B cell (primary cell): ENCODE results near the gene STRBP. TPM values are rescaled to one million over a fixed set of nuclear protein-coding genes. Genes with fewer than 3 reads are reported as not detected.

Experiments used
- ATAC-seq: fragments of 200-7000 bp; cut with Tn5 transposase; one replicate; pipeline ENCODE4 v1.10.0; 2021; ENCODE audit warnings: low read depth, mild to moderate bottlenecking, moderate number of reproducible peaks, moderate library complexity
- CTCF ChIA-PET: fragments of 350-600 bp; sonication (Branson Sonifier 250); formaldehyde crosslinking; loops from one replicate; lab custom pipeline; 2021; ENCODE audit warnings: antibody characterized with exemption, inconsistent platforms; lab: Charles Lee
- POLR2A ChIA-PET: fragments of 350-600 bp; sonication (Branson Sonifier 250); formaldehyde crosslinking; loops from one replicate; lab custom pipeline; 2021; ENCODE audit warnings: antibody characterized with exemption; lab: Charles Lee
- DNase-seq: peaks from one replicate; pipeline ENCODE4 v3.0.0; 2013
- H2AFZ ChIP-seq: 2 replicates; pipeline ENCODE4 v1.6.1; 2012; ENCODE audit warnings: mild to moderate bottlenecking, low read depth, low read length; ENCODE audit not compliant: insufficient read depth, poor library complexity, severe bottlenecking
- H3K27ac ChIP-seq, 2 donors: 1 replicate in 1 of 2; 2 replicates in 1 of 2; pipeline ENCODE4 v1.5.1; 2012 to 2013; ENCODE audit warnings: low read length in 2 of 2, mild to moderate bottlenecking in 2 of 2, moderate library complexity in 1 of 2
- H3K27me3 ChIP-seq, 4 experiments: fragments of 200-600 bp in 1 of 4; sonication (generic) in 1 of 4; replicated peaks in 1 of 4; 1 replicate in 2 of 4; 2 replicates in 2 of 4; pipeline versions ENCODE4 v1.6.1 to v1.7.0; 2013 to 2016; ENCODE audit warnings: low read length in 3 of 4, mild to moderate bottlenecking in 2 of 4, mixed read lengths in 1 of 4, moderate library complexity in 1 of 4; ENCODE audit not compliant: insufficient read depth in 4 of 4, control insufficient read depth in 3 of 4; ENCODE audit errors: control extremely low read depth in 1 of 4
- H3K36me3 ChIP-seq, 2 experiments: replicated peaks in 1 of 2; 1 replicate in 1 of 2; 2 replicates in 1 of 2; pipeline versions ENCODE4 v1.6.1 to v1.7.1; 2013; ENCODE audit warnings: low read length in 1 of 2; ENCODE audit not compliant: insufficient read depth in 2 of 2, control insufficient read depth in 1 of 2; ENCODE audit errors: control extremely low read depth in 1 of 2, extremely low read depth in 1 of 2
- H3K4me1 ChIP-seq, 2 donors: fragments of 200-600 bp in 1 of 2; sonication (generic) in 1 of 2; 1 replicate in 1 of 2; 2 replicates in 1 of 2; pipeline versions ENCODE4 v1.5.1 to v1.6.1; 2013 to 2017; ENCODE audit warnings: low read length in 2 of 2; ENCODE audit not compliant: control insufficient read depth in 2 of 2, insufficient read depth in 2 of 2
- H3K4me2 ChIP-seq: replicated peaks from 2 replicates; pipeline ENCODE3; 2012; ENCODE audit warnings: mild to moderate bottlenecking, low read depth, low read length; ENCODE audit not compliant: poor library complexity, severe bottlenecking
- H3K4me3 ChIP-seq, 5 experiments: fragments of 200-600 bp in 1 of 5; sonication (generic) in 1 of 5; 1 replicate in 3 of 5; 2 replicates in 2 of 5; pipeline versions ENCODE4 v1.5.1 to v1.7.0; 2011 to 2016; ENCODE audit warnings: low read length in 4 of 5, mild to moderate bottlenecking in 4 of 5, low read depth in 2 of 5, control low read depth in 1 of 5, moderate library complexity in 1 of 5; ENCODE audit not compliant: insufficient read depth in 1 of 5; ENCODE audit errors: control extremely low read depth in 1 of 5, extremely low read depth in 1 of 5
- H3K79me2 ChIP-seq: fragments of 200-600 bp; sonication (generic); one replicate; pipeline ENCODE4 v1.6.0; 2016; ENCODE audit warnings: low read length; ENCODE audit not compliant: control insufficient read depth, insufficient read depth
- H3K9ac ChIP-seq: fragments of 200-600 bp; sonication (generic); 2 replicates; pipeline ENCODE4 v1.6.1; 2017; ENCODE audit warnings: mild to moderate bottlenecking, low read length, moderate library complexity
- H3K9me3 ChIP-seq, 3 donors: one replicate each; pipeline versions ENCODE4 v1.6.1 to v1.7.1; 2013; ENCODE audit warnings: low read length in 2 of 3; ENCODE audit not compliant: control insufficient read depth in 2 of 3, insufficient read depth in 1 of 3; ENCODE audit errors: control extremely low read depth in 1 of 3
- H4K20me1 ChIP-seq: 2 replicates; pipeline ENCODE4 v1.6.0; 2012; ENCODE audit warnings: mild to moderate bottlenecking, low read length; ENCODE audit not compliant: insufficient read depth, control insufficient read depth, poor library complexity, severe bottlenecking
- H3K27ac Mint-ChIP-seq: one replicate; pipeline ENCODE4 v1.8.0; 2021; ENCODE audit warnings: mixed read lengths
- H3K27me3 Mint-ChIP-seq: one replicate; pipeline ENCODE4 v1.8.0; 2021; ENCODE audit warnings: mixed read lengths
- H3K4me1 Mint-ChIP-seq: one replicate; pipeline ENCODE4 v1.8.0; 2021; ENCODE audit warnings: mixed read lengths
- H3K4me3 Mint-ChIP-seq: one replicate; pipeline ENCODE4 v1.8.0; 2021; ENCODE audit warnings: mixed read lengths
- H3K9me3 Mint-ChIP-seq: one replicate; pipeline ENCODE4 v1.8.0; 2022; ENCODE audit warnings: mixed read lengths; ENCODE audit not compliant: insufficient read depth
- CTCF ChIP-seq: fragments of 200-600 bp; IDR thresholded peaks from one replicate; pipeline ENCODE4 v1.8.0; 2022; ENCODE audit warnings: antibody characterized with exemption, mild to moderate bottlenecking
- EZH2 ChIP-seq: IDR thresholded peaks from 2 replicates; pipeline ENCODE4 v1.6.1; 2012; ENCODE audit warnings: borderline replicate concordance, low read depth, mild to moderate bottlenecking, moderate library complexity, low read length; ENCODE audit not compliant: insufficient read depth, poor library complexity, severe bottlenecking
- whole genome bisulfite sequencing: methylation state at CpG from one replicate; pipeline ENCODE4 v1.1.5; 2013; ENCODE audit warnings: missing lambda C conversion rate; ENCODE audit not compliant: insufficient coverage; 5-methylcytosine and 5-hydroxymethylcytosine counted together
- intact Hi-C: fragments of 100-400 bp; cut with micrococcal nuclease; formaldehyde crosslinking; loops from one replicate; pipeline ENCODE4 v1.10.0; 2022
- polyA plus RNA-seq: library from polyadenylated mRNA; depleted of rRNA; stranded (reverse); fragments of >200 nt; gene quantifications from 2 replicates; pipeline ENCODE4 v1.2.3, GENCODE V29; 2012
- total RNA-seq, 2 donors: library from RNA; stranded (reverse); fragments of 120-200 nt in 1 of 2; gene quantifications; 1 replicate in 1 of 2; 2 replicates in 1 of 2; pipeline versions ENCODE4 v1.2.3 to v1.2.4, GENCODE V29; 2013 to 2022

STRBP gene
- total and polyA plus RNA-seq, 2 donors (not counting 1 experiment from before 2014, with no cell fraction given), result 39.1 to 189 TPM

- no peaks in the 10 kb centered on the region for H3K9me3 Mint-ChIP-seq
- WGBS, result no CpG with 5 or more reads among the region's 6 CpGs
- no peak overlapping the region for H3K4me3 ChIP-seq
- H3K27ac ChIP-seq, result no peak overlapping the region
- H3K9me3 ChIP-seq, result no peaks in the 10 kb centered on the region
- POLR2A ChIA-PET, result no interaction called here
- no peaks in the 10 kb centered on the region for H3K27me3 Mint-ChIP-seq
- H3K4me1 Mint-ChIP-seq, result peaks cover 32% of the 10 kb centered on the region
- H4K20me1 ChIP-seq, result no peaks in the 10 kb centered on the region
- no peaks in the 10 kb centered on the region for H3K79me2 ChIP-seq
- no peak overlapping the region for H3K4me2 ChIP-seq
- peaks cover 6 to 54% of the 10 kb centered on the region in 2 experiments for H3K36me3 ChIP-seq
- no peak overlapping the region for H2AFZ ChIP-seq
- CTCF ChIA-PET, result interaction anchor here (1.0 to 7.6 kb wide), 2 partner anchors 251 kb away, joined by 3 to 83 read pairs; no protein-coding TSS in a partner anchor
- no peaks in the 10 kb centered on the region for H3K27me3 ChIP-seq
- intact Hi-C loops, result no loop called here
- TF ChIP-seq EZH2 (no peak), CTCF (no peak)
- DNase-seq, result no peak
- peak overlapping the region; percentile 60 for H3K27ac Mint-ChIP-seq
- no peak overlapping the region for H3K4me3 Mint-ChIP-seq
- peaks cover 26 to 28% of the 10 kb centered on the region in 2 donors for H3K4me1 ChIP-seq
- ATAC-seq, result no peak
- H3K9ac ChIP-seq, result no peak overlapping the region
Measured at GRCh38 chr9:123099042-123099441, 169.3 kb downstream of the STRBP start.

- intact Hi-C loops, result no loop called here
- H3K4me3 ChIP-seq, result no peak overlapping the region
- H2AFZ ChIP-seq, result no peak overlapping the region
- no peak overlapping the region for H3K4me3 Mint-ChIP-seq
- H4K20me1 ChIP-seq, result no peaks in the 10 kb centered on the region
- no peak overlapping the region for H3K9ac ChIP-seq
- H3K36me3 ChIP-seq, result peaks cover 6 to 53% of the 10 kb centered on the region in 2 experiments
- TF ChIP-seq EZH2 (no peak), CTCF (no peak)
- 98% methylated on average over 4 of the region's 4 CpGs for WGBS
- no peak overlapping the region for H3K4me2 ChIP-seq
- ChIA-PET CTCF (interaction anchor here (1.0 to 8.7 kb wide), 4 partner anchors 16 to 256 kb away, joined by 3 to 63 read pairs (median 3); no protein-coding TSS in a partner anchor), POLR2A (no interaction called here)
- H3K27me3 Mint-ChIP-seq, result no peaks in the 10 kb centered on the region
- no peaks in the 10 kb centered on the region for H3K9me3 ChIP-seq
- no peaks in the 10 kb centered on the region for H3K27me3 ChIP-seq
- DNase-seq (no peak), ATAC-seq (no peak)
- no peak overlapping the region for H3K27ac ChIP-seq
- H3K79me2 ChIP-seq, result no peaks in the 10 kb centered on the region
- H3K9me3 Mint-ChIP-seq, result no peaks in the 10 kb centered on the region
- H3K4me1 Mint-ChIP-seq, result peaks cover 42% of the 10 kb centered on the region
- H3K27ac Mint-ChIP-seq, result peak overlapping the region; percentile 61
- peaks cover 29 to 32% of the 10 kb centered on the region in 2 donors for H3K4me1 ChIP-seq
Measured at GRCh38 chr9:123098096-123098459, 170.3 kb downstream of the STRBP start.
